Measurements from ENCODE around the gene COX14.

COX14 gene

GRCh38 chr12:50089730-50090129 lies 22.3 kb upstream of the COX14 start:
- DNase-seq (ENCODE audit: low read depth): no peak
- no peak for TF ChIP-seq CTCF (IDR thresholded peaks at IDR 0.05; ENCODE audit: insufficient read depth, low read depth, low read length, missing control alignments)
- no peak overlapping the region for H3K4me3 ChIP-seq (ENCODE audit: low read length)

- no peak overlapping the region for H3K4me3 ChIP-seq (ENCODE audit: low read length)
- DNase-seq (ENCODE audit: low read depth): no peak
- TF ChIP-seq CTCF (IDR thresholded peaks at IDR 0.05; ENCODE audit: insufficient read depth, low read depth, low read length, missing control alignments): no peak
Observed at GRCh38 chr12:50090391-50090790, 21.6 kb upstream of the COX14 start.

- no peak overlapping the region for H3K4me3 ChIP-seq (ENCODE audit: low read length)
- DNase-seq (ENCODE audit: low read depth): no peak
- TF ChIP-seq CTCF (IDR thresholded peaks at IDR 0.05; ENCODE audit: insufficient read depth, low read depth, low read length, missing control alignments): no peak
Observed at GRCh38 chr12:50097952-50098351, 14.1 kb upstream of the COX14 start.

DNA sequence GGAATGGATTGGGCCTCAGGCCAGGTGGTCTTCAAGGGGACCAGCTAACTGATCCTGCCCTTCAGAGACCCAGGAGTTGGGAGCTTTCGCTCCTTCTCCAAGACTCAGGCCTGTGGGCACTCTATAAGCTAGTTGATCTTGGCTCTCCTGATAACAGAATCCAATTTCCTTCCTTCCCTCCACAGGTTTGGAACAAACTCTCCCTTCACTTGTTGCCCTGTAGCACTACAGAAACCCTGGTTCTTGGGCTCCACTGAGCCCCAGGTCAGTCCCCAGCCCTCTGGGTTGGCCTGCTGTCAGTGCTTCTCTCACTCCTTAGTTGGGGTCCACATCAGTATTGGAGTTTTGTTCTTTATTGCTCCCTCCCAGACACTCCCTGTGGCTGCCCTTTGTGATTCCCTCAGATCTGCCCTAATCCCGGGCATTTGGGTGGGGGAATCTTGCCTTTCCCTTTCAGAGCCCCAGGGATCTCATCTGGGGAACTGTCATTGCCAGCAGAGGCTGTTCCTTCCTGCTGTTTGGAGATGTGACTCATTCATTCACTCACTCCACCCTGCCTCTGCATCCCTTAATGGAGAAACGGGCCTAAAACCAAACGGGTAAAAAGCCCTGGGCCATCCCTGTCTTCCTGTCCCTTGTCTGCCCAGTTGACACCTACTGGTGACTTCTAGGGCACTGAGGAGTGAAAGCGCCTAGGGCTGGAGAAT lies 12.6 kb upstream of the COX14 start:
- H3K4me3 ChIP-seq (ENCODE audit: low read length): no peak overlapping the region
- peak; percentile 58 for DNase-seq (ENCODE audit: low read depth)
- no peak for TF ChIP-seq CTCF (IDR thresholded peaks at IDR 0.05; ENCODE audit: insufficient read depth, low read depth, low read length, missing control alignments)

DNA sequence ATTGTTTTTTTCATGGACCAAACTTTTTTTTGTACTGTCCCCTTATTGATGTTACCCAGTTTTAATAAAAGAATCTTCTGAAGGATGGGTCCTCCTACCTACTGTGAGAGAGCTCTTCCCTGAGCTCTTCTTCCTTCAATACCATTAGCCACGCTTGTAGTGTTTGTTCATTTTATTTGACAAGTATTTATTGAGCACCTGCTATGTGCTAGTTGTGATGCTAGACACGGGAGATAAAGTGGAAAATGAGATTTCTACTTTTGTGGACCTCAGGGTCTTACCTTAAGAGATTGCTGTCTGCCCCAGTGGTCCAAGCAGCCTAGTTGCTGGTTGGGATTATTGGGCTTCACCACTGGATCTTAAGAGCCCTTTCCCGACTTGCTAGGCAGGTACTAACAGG lies 11.5 kb upstream of the COX14 start:
- H3K4me3 ChIP-seq (ENCODE audit: low read length): no peak overlapping the region
- DNase-seq (ENCODE audit: low read depth): no peak
- no peak for TF ChIP-seq CTCF (IDR thresholded peaks at IDR 0.05; ENCODE audit: insufficient read depth, low read depth, low read length, missing control alignments)

GRCh38 chr12:50101663-50102062 lies 10.4 kb upstream of the COX14 start:
- no peak overlapping the region for H3K4me3 ChIP-seq (ENCODE audit: low read length)
- TF ChIP-seq CTCF (IDR thresholded peaks at IDR 0.05; ENCODE audit: insufficient read depth, low read depth, low read length, missing control alignments): peak; percentile 60
- peak; percentile 45 for DNase-seq (ENCODE audit: low read depth)

DNA sequence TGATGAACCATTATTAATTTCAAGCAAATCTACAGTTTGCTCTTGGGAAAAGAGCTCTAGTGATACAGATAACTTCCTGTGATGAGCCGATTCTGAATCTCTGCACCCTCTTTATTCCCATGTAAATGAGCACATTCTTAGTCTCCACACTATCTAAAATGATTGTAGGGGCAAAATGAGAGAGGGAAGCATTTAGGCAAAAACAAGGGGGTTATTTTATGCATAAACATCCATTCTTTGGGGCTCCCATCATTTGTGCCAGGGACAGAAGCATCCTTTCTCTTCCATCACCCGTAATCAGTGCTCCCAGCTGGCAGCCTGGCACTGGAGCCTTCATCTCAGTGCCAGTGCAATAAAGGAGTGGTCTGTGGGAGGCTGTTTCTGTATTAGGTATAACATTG lies 9.9 kb upstream of the COX14 start:
- TF ChIP-seq CTCF (IDR thresholded peaks at IDR 0.05; ENCODE audit: insufficient read depth, low read depth, low read length, missing control alignments): no peak
- no peak for DNase-seq (ENCODE audit: low read depth)
- H3K4me3 ChIP-seq (ENCODE audit: low read length): no peak overlapping the region

Measured in epithelial cell of esophagus (primary cell).